K562 treated with DMSO at 1 percent for 4 hours (cell line): Measurements from ENCODE around the gene PRICKLE3. TPM values are rescaled to one million over a fixed set of nuclear protein-coding genes. Genes with fewer than 3 reads are reported as not detected.

ENCODE experiments used
- total RNA-seq: library from RNA; unstranded; fragments of 300-600 nt; gene quantifications from 2 replicates; pipeline ENCODE4 v1.2.3, GENCODE V29; 2022; ENCODE audit not compliant: insufficient read depth

PRICKLE3 gene
- 18.2 and 23.2 TPM in 2 replicates for total RNA-seq

GRCh38 chrX:49186125-49187027 is at the start of gene PRICKLE3:
Gene PRICKLE3 (minus strand): TSS chrX:49186373. CDS start chrX:49186297, 76 bp downstream.

GRCh38 chrX:49233176-49233575 is 47.0 kb upstream of the PRICKLE3 start, which contains the start of gene CACNA1F:
Gene CACNA1F (minus strand): TSS chrX:49233340. CDS start chrX:49233309, 31 bp downstream.

GRCh38 chrX:49199906-49200771 is 14.0 kb upstream of the PRICKLE3 start, which contains the start of gene SYP:
Gene SYP (minus strand): TSS chrX:49200193. CDS start chrX:49200186, 7 bp downstream.

GRCh38 chrX:49171752-49172279 is 14.4 kb downstream of the PRICKLE3 start, which contains the start of gene PLP2:
Gene PLP2 (plus strand): TSS chrX:49171898. CDS start chrX:49172001, 103 bp downstream.

GRCh38 chrX:49162620-49163019 is 23.6 kb downstream of the PRICKLE3 start, which contains the start of gene MAGIX:
Gene MAGIX (plus strand): TSS chrX:49162758. CDS start chrX:49162890, 132 bp downstream.

Other genes with a start within 250 kb of the PRICKLE3 start
- 73.0 and 87.7 TPM in 2 replicates for gene OTUD5, start 228.8 kb downstream of the PRICKLE3 start, total RNA-seq
- 3.4 and 3.8 TPM in 2 replicates for gene KCND1, start 214.5 kb downstream of the PRICKLE3 start, total RNA-seq
- 26.9 and 27.0 TPM in 2 replicates for gene GRIPAP1, start 184.1 kb downstream of the PRICKLE3 start, total RNA-seq
- 25.4 and 31.6 TPM in 2 replicates for gene TFE3, start 143.0 kb downstream of the PRICKLE3 start, total RNA-seq
- 3.2 and 4.6 TPM in 2 replicates for gene CCDC120, start 127.4 kb downstream of the PRICKLE3 start, total RNA-seq
- 2.9 and 7.4 TPM in 2 replicates for gene PRAF2, start 112.4 kb downstream of the PRICKLE3 start, total RNA-seq
- 130 and 139 TPM in 2 replicates for gene WDR45, start 106.5 kb downstream of the PRICKLE3 start, total RNA-seq
- 30.7 and 38.3 TPM in 2 replicates for gene GPKOW, start 62.6 kb downstream of the PRICKLE3 start, total RNA-seq
- gene MAGIX, start 23.6 kb downstream of the PRICKLE3 start, total RNA-seq: 4.6 and 7.0 TPM in 2 replicates
- 260 and 274 TPM in 2 replicates for gene PLP2, start 14.5 kb downstream of the PRICKLE3 start, total RNA-seq
- gene SYP, start 13.8 kb upstream of the PRICKLE3 start, total RNA-seq: 0.83 and 2.3 TPM in 2 replicates
- gene CACNA1F, start 47.0 kb upstream of the PRICKLE3 start, total RNA-seq: 0.33 TPM in 1 of 2 replicates, not detected in the other
- gene CCDC22, start 49.1 kb upstream of the PRICKLE3 start, total RNA-seq: 19.9 and 24.8 TPM in 2 replicates
- gene FOXP3, start 78.3 kb upstream of the PRICKLE3 start, total RNA-seq: not detected in 2 replicates
- 3.4 and 4.3 TPM in 2 replicates for gene PPP1R3F, start 83.4 kb upstream of the PRICKLE3 start, total RNA-seq
- not detected in 2 replicates for gene GAGE10, start 117.3 kb upstream of the PRICKLE3 start, total RNA-seq
- gene GAGE12J, start 135.7 kb upstream of the PRICKLE3 start, total RNA-seq: not detected in 2 replicates
- gene GAGE13, start 145.2 kb upstream of the PRICKLE3 start, total RNA-seq: 4.6 and 7.1 TPM in 2 replicates